ENCODE data around the gene NLN. TPM values are rescaled to one million over a fixed set of nuclear protein-coding genes. Genes with fewer than 3 reads are reported as not detected.

The NLN gene
- total and polyA plus RNA-seq, 2 of the 13 experiments (the other 11 are each of a cell fraction or from before 2014, with no cell fraction given): 11.9 to 36.7 TPM

DNA sequence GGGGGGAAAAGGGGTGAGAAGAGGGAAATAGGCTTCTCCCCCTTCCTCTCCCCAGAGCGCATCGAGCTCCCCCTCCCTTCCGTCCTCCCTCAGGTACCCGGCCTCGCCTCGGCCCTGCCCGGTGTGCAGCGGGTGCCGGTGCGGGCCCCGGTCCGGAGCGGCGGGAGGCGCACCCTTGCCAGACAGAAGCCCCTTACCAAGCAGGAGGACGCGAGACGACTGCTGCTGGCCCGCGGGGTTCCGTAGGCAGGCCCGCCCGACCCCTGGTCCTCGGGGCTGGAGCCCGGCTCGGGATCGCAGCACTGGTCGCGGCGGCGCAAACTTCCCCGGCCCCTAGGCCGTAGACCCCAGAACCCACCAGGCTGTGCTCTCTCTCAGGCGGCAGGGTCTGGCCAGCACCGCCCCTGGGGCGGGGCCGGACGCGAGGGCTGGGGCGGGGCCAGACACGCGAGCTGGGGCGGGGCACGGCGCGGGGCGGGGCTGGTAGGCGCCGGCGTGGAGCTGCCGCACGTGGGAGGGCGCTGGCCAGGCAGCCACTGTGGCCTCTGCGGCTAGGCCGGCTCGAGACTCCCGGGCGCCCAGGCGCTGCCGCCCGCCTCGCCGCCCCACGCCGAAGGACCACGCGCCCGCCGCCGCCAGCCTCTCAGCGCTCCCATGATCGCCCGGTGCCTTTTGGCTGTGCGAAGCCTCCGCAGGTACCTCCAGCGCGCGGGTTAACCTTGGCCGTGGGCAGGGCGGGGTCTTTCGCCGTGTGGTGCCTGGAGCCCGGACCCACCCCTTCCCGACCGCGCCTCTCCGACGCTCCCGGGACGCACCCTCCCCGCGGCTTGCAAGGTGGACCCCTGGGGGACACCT, at the start of gene NLN, which contains the start of gene SGTB (continued):
- TF ChIP-seq ZNF513 (CRISPR knock-in tag; conservative IDR thresholded peaks at IDR 0.05) (no peak), GATAD1 (CRISPR knock-in tag; IDR thresholded peaks at IDR 0.05) (no peak), ZNF639 (CRISPR knock-in tag; conservative IDR thresholded peaks at IDR 0.05) (no peak), ZBTB7A (CRISPR knock-in tag; IDR thresholded peaks at IDR 0.05) (peak; percentile 54; the same call in 1 of the 2 replicates), ZMAT3 (CRISPR knock-in tag; conservative IDR thresholded peaks at IDR 0.05) (peak; percentile 71; the same call in 1 of the 2 replicates), SOX6 (IDR thresholded peaks at IDR 0.05) (no peak), SOX6 (CRISPR knock-in tag; IDR thresholded peaks at IDR 0.05) (no peak), ZNF747 (CRISPR knock-in tag; IDR thresholded peaks at IDR 0.05; ENCODE audit: borderline replicate concordance) (peak; percentile 74), SYNCRIP (IDR thresholded peaks at IDR 0.05; ENCODE audit: insufficient read depth, low read depth, low read length) (no peak), SRY (CRISPR knock-in tag; IDR thresholded peaks at IDR 0.05) (peak; percentile 80; the same call in 1 of the 2 replicates), KLF12 (CRISPR knock-in tag; IDR thresholded peaks at IDR 0.05; ENCODE audit: borderline replicate concordance) (peak; percentile 72; the same call in 1 of the 2 replicates), POLR2G (IDR thresholded peaks at IDR 0.05; ENCODE audit: low read depth, low read length) (peak; percentile 59), ZNF546 (CRISPR knock-in tag; conservative IDR thresholded peaks at IDR 0.05) (peak; percentile 76; the same call in 1 of the 2 replicates), JUND (CRISPR knock-in tag; IDR thresholded peaks at IDR 0.05) (no peak), ZNF343 (CRISPR knock-in tag; IDR thresholded peaks at IDR 0.05) (0 out of 2 replicates have a peak, but pooled peaks have one; percentile 38)
- TF ChIP-seq, protein P1, sequence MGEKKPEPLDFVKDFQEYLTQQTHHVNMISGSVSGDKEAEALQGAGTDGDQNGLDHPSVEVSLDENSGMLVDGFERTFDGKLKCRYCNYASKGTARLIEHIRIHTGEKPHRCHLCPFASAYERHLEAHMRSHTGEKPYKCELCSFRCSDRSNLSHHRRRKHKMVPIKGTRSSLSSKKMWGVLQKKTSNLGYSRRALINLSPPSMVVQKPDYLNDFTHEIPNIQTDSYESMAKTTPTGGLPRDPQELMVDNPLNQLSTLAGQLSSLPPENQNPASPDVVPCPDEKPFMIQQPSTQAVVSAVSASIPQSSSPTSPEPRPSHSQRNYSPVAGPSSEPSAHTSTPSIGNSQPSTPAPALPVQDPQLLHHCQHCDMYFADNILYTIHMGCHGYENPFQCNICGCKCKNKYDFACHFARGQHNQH (CRISPR knock-in tag; IDR thresholded peaks at IDR 0.05): 0 out of 2 replicates have a peak, but pooled peaks have one; percentile 6
- TF ChIP-seq, protein P2, sequence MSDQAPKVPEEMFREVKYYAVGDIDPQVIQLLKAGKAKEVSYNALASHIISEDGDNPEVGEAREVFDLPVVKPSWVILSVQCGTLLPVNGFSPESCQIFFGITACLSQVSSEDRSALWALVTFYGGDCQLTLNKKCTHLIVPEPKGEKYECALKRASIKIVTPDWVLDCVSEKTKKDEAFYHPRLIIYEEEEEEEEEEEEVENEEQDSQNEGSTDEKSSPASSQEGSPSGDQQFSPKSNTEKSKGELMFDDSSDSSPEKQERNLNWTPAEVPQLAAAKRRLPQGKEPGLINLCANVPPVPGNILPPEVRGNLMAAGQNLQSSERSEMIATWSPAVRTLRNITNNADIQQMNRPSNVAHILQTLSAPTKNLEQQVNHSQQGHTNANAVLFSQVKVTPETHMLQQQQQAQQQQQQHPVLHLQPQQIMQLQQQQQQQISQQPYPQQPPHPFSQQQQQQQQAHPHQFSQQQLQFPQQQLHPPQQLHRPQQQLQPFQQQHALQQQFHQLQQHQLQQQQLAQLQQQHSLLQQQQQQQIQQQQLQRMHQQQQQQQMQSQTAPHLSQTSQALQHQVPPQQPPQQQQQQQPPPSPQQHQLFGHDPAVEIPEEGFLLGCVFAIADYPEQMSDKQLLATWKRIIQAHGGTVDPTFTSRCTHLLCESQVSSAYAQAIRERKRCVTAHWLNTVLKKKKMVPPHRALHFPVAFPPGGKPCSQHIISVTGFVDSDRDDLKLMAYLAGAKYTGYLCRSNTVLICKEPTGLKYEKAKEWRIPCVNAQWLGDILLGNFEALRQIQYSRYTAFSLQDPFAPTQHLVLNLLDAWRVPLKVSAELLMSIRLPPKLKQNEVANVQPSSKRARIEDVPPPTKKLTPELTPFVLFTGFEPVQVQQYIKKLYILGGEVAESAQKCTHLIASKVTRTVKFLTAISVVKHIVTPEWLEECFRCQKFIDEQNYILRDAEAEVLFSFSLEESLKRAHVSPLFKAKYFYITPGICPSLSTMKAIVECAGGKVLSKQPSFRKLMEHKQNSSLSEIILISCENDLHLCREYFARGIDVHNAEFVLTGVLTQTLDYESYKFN (CRISPR knock-in tag; conservative IDR thresholded peaks at IDR 0.05): peak; percentile 38

All from HepG2 (cell line).